Measurements from ENCODE around the gene SYT8.

SYT8 gene

DNA sequence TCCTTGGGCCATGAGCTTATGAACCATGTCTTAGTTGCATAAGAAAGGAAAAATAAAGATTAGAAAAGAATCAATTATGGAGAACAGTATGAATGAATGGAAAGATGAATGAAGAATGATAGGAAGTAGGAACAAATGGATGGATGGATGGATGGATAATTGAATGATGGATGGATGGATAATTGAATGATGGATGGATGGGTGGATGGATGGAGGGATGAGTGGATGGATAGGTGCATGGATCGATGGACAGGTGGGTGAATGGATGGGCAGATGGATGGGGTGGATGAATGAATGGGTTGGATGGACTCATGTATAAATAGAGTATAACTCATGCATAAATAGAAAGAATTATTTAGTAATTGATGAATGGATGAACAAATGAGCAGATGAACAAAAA, 25.3 kb downstream of the SYT8 start:
- no peak for DNase-seq (ENCODE audit: low spot score)

DNA sequence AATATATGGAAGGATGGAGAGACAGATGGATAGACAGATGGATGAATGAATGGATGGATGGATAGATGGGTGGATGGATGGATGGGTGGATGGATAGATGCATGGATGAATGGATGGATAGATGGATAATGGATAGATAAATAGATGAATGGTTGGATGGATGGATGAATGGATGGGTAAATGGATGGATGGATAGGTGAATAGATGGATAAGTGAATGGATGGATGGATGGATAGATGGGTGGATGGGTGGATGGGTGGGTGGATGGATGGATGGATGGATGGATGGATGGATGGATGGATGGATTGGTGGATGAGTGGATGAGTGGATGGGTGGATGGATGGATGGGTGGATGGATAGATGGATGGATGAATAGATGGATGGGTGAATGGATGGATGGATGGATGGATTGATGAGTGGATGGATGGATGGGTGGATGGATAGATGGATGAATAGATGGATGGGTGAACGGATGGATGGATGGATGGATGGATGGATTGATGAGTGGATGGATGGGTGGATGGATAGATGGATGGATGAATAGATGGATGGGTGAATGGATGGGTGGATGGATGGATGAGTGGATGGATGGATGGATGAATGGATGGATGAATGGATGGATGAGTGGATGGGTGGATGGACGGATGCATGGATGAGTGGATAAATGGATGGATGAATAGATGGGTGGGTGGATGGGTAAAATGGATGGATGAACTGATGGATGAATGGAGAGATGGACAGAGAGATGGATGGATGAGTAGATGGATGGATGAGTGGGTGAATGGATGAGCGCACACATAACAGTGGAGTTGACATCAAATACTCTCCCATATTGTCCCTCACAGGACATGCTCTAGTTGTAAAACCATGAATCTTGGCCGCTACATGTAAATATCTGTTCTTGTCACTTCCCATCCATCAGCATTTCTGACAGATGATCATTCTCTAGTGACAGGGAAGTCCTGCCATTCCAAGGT, 26.9 kb downstream of the SYT8 start:
- DNase-seq (ENCODE audit: low spot score) = no peak

DNA sequence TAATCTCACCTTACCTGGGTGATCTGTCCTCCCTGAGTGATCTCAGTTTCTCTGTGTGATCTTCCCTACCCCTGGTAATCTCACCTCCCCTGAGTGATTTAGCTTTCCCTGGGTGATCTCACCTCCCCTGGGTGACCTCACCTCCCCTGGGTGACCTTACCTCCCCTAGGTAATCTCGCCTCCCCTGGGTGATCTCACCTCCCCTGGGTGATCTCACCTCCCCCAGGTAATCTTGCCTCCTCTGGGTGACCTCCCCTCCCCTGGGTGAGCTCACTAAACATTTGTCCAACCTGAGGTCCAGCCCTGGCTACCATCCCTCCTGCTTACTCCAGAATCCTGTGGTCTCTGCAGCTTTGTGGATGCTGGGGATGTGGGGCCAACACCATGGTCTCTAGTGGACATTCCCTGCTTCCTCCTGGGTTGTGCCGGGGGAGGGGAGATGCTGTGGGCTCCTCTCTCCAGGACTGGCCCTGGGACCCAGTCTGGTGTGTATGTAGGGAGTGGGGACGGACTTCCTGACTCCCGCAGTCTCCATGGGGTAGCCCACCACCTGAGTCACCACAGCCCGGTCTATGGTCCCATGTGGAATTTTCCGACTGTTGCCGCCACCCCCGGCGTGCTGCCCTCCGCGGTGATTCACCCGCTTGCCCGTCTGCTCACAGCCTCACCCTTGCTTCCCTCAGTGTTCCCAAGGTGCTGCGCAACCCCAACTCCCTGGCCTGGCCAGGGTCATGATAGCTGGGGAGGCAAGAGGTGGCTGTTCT, 28.0 kb downstream of the SYT8 start:
- no peak for DNase-seq (ENCODE audit: low spot score)

- peak; percentile 98 for DNase-seq (ENCODE audit: low spot score)
These were observed 28.8 kb downstream of the SYT8 start for GRCh38 chr11:1863352-1864216.

GRCh38 chr11:1864231-1864630, 29.4 kb downstream of the SYT8 start:
- DNase-seq (ENCODE audit: low spot score) = peak; percentile 52

DNA sequence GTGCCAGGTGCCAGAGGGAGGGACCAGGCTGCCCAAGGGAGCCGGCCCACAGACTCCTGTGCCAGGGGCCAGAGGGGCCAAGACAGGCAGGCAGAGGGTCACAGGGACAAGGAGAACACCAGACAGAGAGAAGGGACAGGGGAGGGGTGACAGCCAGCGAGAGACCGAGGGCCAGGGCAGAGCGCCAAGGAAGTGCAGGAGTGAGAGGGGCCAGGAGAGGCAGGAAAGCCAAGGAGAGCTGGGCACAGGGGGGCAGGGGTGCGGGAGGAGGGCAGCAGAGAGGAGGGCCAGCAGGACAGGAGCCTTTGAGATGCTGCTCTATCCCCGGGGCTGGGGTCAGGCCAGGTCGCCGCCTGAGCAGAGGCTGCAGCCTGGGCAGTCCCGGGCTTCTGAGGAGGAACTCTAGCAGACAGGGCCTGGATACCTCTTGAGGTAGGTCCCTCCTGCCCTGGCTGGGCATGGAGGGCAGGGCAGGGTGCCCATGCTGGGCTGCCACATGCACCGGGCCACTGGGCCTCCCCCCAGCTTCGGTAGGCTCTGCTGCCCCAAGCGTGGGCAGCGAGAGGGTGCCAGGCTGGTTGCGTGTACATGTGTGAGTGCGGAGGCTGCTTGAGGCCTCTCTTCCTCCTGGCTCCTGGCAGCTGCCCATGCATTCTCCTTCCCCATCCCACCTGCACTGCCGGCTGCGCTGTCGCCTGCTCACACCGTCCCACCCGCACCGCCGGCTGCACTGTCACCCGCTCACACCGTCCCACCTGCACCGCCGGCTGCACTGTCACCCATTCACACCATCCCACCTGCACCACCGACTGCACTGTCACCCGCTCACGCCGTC, 30.3 kb downstream of the SYT8 start:
- no peak for DNase-seq (ENCODE audit: low spot score)

DNA sequence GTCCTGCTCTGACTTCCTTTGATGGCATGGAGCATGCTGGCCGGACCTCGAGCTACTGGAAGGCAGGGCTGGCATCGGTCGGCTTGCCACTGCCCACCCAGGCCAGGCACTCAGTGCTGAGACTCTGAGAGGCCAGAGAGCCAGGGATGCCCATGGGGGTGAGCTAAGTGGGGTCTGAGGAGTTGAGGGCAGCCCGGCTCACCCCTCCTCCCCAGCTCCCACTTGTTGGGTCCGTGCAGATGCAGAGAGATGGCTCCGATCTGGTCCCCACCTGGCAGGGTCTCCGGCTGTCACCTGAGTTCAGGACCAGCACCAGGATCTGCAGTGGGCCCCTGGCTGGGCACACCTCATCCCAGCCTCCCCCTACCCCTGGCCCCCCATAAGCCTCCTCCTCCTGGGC, 31.4 kb downstream of the SYT8 start:
- DNase-seq (ENCODE audit: low spot score) = no peak

DNA sequence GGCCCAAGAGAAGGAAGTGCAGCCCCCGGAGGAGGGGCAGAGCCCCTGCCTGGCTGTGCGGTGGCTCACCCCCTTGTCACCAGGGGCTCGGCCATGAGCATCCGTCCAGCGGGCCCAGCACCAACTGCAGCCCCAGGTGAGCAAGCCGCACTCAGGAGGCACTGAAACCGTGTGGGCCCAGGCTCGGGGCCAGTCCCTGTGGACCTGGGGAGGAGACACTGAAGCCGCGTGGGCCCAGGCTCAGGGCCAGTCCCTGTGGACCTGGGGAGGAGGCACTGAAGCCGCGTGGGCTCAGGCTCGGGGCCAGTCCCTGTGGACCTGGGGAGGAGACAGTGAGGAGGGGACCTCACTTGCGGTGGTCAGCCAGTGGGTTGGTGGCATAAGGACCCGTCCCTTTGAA, 32.0 kb downstream of the SYT8 start:
- DNase-seq (ENCODE audit: low spot score) = no peak

GRCh38 chr11:1867381-1867780, 32.6 kb downstream of the SYT8 start:
- DNase-seq (ENCODE audit: low spot score) = no peak

DNA sequence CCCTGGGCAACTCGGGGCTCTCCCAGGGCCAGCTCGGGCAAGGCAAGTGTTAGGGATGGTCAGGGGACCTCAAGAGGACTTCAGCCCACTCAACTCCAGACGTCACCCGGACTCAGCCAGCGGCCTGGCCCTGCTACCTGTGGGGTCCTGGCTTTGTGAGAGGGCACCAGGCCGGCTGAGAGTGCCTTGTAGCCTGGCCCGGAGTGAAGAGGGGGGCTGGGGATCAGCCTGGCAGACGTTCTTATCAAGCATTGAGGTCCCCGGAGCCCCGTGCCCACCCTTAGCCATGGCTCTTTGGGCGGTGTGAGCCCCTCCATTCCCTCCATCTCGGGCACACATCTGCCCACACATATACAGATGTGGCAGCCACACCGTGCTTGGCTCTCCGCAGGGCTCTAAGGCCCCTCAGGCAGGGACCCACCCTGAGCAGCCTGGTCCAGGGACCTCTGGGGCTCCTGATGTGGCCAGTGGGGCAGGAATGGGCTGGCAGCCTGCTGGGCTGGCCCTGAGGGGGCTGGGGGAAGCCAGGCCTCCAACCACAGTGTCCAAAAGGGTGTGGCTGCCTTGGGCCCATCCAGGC, 33.4 kb downstream of the SYT8 start:
- DNase-seq (ENCODE audit: low spot score) = no peak

GRCh38 chr11:1868636-1869291, 34.0 kb downstream of the SYT8 start:
- no peak for DNase-seq (ENCODE audit: low spot score)

DNA sequence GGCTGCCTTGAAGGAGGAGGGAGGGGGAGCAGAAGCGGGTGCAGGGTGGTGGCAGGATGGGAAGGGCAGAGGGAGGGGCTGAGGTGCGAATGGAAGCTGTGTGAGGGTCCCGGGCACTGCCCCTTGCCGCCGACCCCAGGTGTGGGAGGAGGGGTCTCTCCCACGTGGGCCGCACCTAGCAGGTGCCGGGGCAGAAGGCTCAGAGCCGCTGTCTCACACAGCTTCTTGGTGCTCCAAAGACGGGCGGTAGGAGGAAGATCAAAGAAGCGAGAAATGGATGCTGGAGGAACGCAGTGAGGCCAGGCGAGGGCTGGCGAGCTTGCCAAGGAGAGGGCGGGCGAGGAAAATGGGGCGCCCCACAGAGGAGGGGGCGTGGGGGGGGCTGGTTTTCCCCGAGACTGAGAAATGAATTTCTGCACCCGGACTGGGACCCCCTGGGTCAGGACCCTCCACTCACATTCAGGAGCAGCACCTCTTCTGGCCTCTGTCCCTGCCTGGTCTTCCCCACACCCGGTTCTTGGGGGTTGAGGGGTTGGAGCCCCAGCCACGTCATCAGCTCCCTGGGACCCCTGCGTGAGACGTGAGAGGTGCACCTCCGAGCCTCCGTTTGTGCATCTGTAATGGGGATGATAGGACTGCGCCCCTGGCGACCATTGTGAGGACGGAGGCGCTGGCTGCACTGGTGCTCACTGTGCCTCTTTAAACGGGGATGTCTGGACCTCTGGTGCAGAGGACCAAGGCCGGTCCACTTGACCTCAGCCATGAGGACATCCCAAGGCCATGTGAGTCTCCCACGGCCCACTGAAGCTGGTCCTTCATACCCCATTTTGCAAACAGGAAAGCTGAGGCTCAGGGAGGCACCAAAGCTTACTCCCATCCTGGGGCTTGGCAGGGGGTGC, 34.9 kb downstream of the SYT8 start:
- peak; percentile 53 for DNase-seq (ENCODE audit: low spot score)

DNA sequence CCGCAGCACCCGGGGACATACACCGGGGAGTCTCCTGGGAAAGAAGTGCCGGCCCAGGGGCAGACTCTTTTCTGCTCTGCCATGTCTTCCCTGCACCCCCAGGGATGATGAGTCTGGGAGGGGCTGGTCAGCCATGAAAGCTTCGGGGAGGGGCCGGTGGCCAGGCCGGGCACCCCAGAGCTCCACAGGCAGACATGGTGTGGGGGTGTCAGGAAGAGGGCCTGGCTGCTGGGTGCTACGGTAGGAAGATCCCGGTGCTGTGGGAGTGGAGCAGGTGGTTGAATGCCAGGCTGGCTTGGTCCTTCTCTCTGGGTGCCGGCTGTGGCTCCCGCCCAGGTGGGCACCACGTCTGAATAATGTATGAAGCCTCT, 35.5 kb downstream of the SYT8 start:
- no peak for DNase-seq (ENCODE audit: low spot score)

DNA sequence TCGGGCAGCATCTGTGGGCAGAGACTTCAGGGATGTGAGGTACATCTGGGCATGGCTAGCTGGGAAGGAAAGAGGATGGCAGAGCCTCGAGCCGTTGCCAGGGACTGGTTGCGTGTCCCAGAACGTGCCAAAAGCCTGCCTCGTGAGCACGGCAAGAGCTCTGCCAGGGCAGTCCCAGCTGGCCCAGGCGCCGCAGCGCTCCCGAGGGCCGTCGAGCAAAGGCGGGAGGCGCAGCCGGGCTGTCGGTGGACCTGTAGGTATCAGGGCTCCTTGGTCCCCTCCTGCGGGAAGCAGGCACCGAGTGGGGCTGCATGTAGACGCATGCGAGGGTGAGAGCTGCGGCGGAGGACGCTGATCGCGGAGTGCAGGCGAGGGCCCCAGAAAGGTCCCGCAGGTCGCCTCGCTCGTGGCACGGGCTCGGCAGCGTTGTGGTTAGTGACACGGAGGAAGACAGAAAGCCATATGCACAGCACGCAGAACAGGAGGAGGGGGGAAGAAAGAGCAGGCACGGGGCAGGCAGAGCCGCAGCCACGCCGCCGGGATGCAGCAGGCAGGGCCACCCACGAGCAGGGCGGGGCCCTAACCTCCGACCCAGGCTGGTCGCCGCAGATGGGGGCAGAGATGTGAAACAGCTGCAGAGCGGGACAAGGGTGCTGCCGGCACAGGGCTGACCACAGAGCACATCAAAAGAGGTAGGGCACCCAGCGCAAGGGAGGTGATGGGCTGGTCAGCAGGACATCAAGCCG, 36.1 kb downstream of the SYT8 start:
- peak; percentile 56 for DNase-seq (ENCODE audit: low spot score)

DNA sequence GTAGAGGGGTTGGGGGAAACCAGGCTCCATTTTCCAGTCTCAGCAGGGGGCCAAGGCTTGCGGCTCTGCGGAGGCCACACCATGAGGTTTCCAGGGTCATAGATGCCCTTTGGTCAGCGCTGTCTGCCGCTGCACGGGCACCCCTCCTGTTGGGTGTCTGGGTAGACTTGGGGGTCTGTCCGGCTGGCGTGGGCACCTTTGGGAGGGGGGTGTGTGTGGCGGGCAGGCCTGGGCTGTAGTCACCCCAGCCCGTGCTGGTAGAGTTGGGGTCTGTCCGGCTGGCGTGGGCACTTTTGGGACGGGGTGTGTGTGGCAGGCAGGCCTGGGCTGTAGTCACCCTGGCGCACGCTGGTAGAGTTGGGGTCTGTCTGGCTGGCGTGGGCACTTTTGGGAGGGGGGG, 36.7 kb downstream of the SYT8 start:
- no peak for DNase-seq (ENCODE audit: low spot score)

GRCh38 chr11:1872267-1872985, 37.6 kb downstream of the SYT8 start:
- no peak for DNase-seq (ENCODE audit: low spot score)

- no peak for DNase-seq (ENCODE audit: low spot score)
These were observed 38.4 kb downstream of the SYT8 start for GRCh38 chr11:1873048-1873812.

All from GM03348 (cell line).